ENCODE measurements around the gene ATR.

DNA sequence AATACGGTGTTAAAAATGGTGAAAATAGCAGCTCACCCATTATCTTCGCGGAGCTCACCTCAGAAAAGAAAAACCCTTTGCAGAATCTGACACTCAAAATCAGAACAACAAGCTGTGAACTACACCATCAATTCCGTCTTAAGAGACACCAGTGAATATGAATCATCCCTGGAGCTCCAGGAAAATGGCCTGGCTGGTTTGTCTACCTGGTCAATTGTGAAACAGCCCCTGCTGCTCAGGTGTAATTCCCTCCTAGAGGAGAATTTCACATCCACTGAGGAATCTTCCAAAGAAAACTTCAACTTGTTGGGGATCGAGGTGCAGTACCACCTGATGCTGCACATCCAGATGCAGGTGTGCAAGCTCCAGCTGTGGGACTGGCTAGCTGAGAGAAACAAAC, 127.7 kb downstream of the ATR start:
- TF ChIP-seq FOS (IDR thresholded peaks at IDR 0.05; ENCODE audit: low read depth, low read length): no peak
- no peak for TF ChIP-seq POLR2A (IDR thresholded peaks at IDR 0.05; ENCODE audit: low read depth, low read length)
- TF ChIP-seq, protein P1, sequence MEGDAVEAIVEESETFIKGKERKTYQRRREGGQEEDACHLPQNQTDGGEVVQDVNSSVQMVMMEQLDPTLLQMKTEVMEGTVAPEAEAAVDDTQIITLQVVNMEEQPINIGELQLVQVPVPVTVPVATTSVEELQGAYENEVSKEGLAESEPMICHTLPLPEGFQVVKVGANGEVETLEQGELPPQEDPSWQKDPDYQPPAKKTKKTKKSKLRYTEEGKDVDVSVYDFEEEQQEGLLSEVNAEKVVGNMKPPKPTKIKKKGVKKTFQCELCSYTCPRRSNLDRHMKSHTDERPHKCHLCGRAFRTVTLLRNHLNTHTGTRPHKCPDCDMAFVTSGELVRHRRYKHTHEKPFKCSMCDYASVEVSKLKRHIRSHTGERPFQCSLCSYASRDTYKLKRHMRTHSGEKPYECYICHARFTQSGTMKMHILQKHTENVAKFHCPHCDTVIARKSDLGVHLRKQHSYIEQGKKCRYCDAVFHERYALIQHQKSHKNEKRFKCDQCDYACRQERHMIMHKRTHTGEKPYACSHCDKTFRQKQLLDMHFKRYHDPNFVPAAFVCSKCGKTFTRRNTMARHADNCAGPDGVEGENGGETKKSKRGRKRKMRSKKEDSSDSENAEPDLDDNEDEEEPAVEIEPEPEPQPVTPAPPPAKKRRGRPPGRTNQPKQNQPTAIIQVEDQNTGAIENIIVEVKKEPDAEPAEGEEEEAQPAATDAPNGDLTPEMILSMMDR (conservative IDR thresholded peaks at IDR 0.05; ENCODE audit: low read depth, low read length): no peak
